ENCODE measurements around the gene CITED2. TPM values are rescaled to one million over a fixed set of nuclear protein-coding genes. Genes with fewer than 3 reads are reported as not detected.

The CITED2 gene
- total RNA-seq, 3 donors from 2014 or later (not counting 1 experiment from before 2014, with no cell fraction given), result 89.8 to 152 (median 112) TPM

DNA sequence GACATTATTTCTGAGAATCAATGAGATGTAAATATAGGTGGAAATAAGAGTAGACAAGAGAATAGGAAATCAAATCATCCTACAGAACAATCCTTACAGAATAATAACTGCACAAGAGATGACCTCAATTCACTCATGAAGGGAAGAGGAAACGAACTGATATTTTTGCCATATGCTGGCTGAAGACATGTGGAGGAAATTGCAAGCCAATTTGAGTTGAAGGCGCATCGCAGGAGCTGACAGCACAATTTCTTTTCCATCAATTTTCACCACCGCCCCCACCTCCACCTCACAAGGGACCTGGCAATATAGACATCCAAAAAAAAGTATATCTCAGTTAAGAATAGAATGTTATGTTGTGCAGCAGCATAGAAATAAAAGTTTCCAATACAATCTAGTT is 20.3 kb downstream of the CITED2 start:
- no peaks in the 10 kb centered on the region for H3K36me3 Mint-ChIP-seq
- DNase-seq (no peak), ATAC-seq (no peak)
- H3K4me1 Mint-ChIP-seq, result no peaks in the 10 kb centered on the region
- H3K4me3 ChIP-seq (ENCODE audit: low read length), result no peak overlapping the region
- intact Hi-C loops (cut with micrococcal nuclease), result no loop called here
- H3K27me3 Mint-ChIP-seq (ENCODE audit: low read depth in 2 of 2), result peaks cover 0 to 3% of the 10 kb centered on the region in 2 donors
- no peaks in the 10 kb centered on the region for H3K9me3 ChIP-seq (ENCODE audit: control insufficient read depth, insufficient read depth, low read length)
- H3K4me1 ChIP-seq (ENCODE audit: control insufficient read depth, insufficient read depth, low read length), result no peaks in the 10 kb centered on the region
- no peak overlapping the region for H3K4me3 Mint-ChIP-seq
- no peak overlapping the region for H3K27ac ChIP-seq (ENCODE audit: low read length)
- 43% methylated on average over 1 of the region's 4 CpGs for WGBS (ENCODE audit: insufficient coverage)
- H3K9me3 Mint-ChIP-seq, result peaks cover 0 to 2% of the 10 kb centered on the region in 2 donors
- no peaks in the 10 kb centered on the region for H3K36me3 ChIP-seq (ENCODE audit: control insufficient read depth, insufficient read depth, low read length)
- no peaks in the 10 kb centered on the region for H3K27me3 ChIP-seq (ENCODE audit: control insufficient read depth, insufficient read depth, low read length)
- no peak overlapping the region for H3K27ac Mint-ChIP-seq
- TF ChIP-seq, protein P1, sequence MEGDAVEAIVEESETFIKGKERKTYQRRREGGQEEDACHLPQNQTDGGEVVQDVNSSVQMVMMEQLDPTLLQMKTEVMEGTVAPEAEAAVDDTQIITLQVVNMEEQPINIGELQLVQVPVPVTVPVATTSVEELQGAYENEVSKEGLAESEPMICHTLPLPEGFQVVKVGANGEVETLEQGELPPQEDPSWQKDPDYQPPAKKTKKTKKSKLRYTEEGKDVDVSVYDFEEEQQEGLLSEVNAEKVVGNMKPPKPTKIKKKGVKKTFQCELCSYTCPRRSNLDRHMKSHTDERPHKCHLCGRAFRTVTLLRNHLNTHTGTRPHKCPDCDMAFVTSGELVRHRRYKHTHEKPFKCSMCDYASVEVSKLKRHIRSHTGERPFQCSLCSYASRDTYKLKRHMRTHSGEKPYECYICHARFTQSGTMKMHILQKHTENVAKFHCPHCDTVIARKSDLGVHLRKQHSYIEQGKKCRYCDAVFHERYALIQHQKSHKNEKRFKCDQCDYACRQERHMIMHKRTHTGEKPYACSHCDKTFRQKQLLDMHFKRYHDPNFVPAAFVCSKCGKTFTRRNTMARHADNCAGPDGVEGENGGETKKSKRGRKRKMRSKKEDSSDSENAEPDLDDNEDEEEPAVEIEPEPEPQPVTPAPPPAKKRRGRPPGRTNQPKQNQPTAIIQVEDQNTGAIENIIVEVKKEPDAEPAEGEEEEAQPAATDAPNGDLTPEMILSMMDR (IDR thresholded peaks at IDR 0.05), result no peak

DNA sequence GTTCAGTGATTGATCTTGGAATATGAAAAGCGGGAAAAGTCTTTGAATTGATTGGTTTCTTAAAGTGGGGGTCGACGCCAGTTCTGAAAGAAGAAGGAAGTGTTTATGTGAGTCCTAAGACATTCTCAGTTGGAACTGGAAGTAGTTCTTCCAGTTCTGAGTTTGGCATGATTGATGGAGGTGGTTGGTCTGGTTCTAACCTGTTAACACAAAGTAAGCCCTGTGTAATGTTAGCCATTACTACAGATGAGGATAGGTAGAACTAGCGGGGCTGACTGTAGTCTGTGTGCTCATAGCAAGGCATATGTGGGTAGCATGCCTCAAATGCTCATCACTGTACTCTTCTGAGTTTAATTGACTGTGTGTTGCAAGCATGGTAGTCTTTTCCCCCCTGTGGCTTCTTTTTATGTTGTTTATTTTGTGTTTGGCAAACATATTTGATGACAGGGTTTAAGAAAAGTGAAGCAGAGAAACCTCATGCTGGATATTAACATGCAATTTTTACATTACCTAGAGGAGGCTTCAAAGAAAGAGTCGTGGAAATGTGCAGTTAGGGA is 24.9 kb downstream of the CITED2 start:
- TF ChIP-seq, protein P1 (IDR thresholded peaks at IDR 0.05), result no peak
- H3K4me3 ChIP-seq (ENCODE audit: low read length), result no peak overlapping the region
- no peaks in the 10 kb centered on the region for H3K9me3 ChIP-seq (ENCODE audit: control insufficient read depth, insufficient read depth, low read length)
- H3K4me1 ChIP-seq (ENCODE audit: control insufficient read depth, insufficient read depth, low read length), result no peaks in the 10 kb centered on the region
- Mint-ChIP-seq H3K4me3 (no peak overlapping the region), H3K27me3 (ENCODE audit: low read depth in 2 of 2) (no peaks in the 10 kb centered on the region), H3K9me3 (no peaks in the 10 kb centered on the region), H3K36me3 (no peaks in the 10 kb centered on the region), H3K4me1 (no peaks in the 10 kb centered on the region), H3K27ac (no peak overlapping the region)
- no peaks in the 10 kb centered on the region for H3K36me3 ChIP-seq (ENCODE audit: control insufficient read depth, insufficient read depth, low read length)
- no peaks in the 10 kb centered on the region for H3K27me3 ChIP-seq (ENCODE audit: control insufficient read depth, insufficient read depth, low read length)
- no peak for ATAC-seq
- H3K27ac ChIP-seq (ENCODE audit: low read length), result no peak overlapping the region
- 49% methylated on average over 4 of the region's 5 CpGs for WGBS (ENCODE audit: insufficient coverage)
- intact Hi-C loops (cut with micrococcal nuclease), result no loop called here
- DNase-seq, result no peak

DNA sequence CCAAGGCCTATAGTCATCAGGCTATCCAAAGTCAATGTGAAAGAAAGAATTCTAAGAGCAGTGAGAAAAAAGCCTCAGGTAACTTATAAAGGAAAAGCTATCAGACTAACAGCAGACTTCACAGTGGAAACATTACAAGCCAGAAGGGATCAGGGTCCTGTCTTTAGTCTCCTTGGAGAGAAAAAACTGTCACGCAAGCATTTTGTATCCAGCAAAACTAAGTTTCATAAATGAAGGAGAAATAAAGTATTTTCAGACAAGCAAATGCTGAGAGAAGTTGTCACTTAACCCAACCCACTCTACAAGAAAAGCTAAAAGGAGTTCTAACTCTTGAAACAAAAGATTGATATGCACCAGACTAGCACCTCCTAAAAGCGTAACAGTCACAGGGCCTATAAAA is 28.1 kb downstream of the CITED2 start:
- Mint-ChIP-seq H3K4me1 (peaks cover 10 to 13% of the 10 kb centered on the region in 2 donors), H3K9me3 (no peaks in the 10 kb centered on the region), H3K27me3 (ENCODE audit: low read depth in 2 of 2) (no peaks in the 10 kb centered on the region), H3K36me3 (no peaks in the 10 kb centered on the region), H3K4me3 (no peak overlapping the region), H3K27ac (no peak overlapping the region)
- DNase-seq (no peak), ATAC-seq (no peak)
- Histone ChIP-seq H3K4me1 (ENCODE audit: control insufficient read depth, insufficient read depth, low read length) (peaks cover 7% of the 10 kb centered on the region), H3K27ac (ENCODE audit: low read length) (no peak overlapping the region), H3K4me3 (ENCODE audit: low read length) (no peak overlapping the region), H3K27me3 (ENCODE audit: control insufficient read depth, insufficient read depth, low read length) (no peaks in the 10 kb centered on the region), H3K9me3 (ENCODE audit: control insufficient read depth, insufficient read depth, low read length) (no peaks in the 10 kb centered on the region), H3K36me3 (ENCODE audit: control insufficient read depth, insufficient read depth, low read length) (no peaks in the 10 kb centered on the region)
- 97% methylated on average over 2 of the region's 2 CpGs for WGBS (ENCODE audit: insufficient coverage)
- TF ChIP-seq, protein P1 (IDR thresholded peaks at IDR 0.05), result no peak
- intact Hi-C loops (cut with micrococcal nuclease), result no loop called here
